ENCODE results near the gene FEM1B.

The FEM1B gene

DNA sequence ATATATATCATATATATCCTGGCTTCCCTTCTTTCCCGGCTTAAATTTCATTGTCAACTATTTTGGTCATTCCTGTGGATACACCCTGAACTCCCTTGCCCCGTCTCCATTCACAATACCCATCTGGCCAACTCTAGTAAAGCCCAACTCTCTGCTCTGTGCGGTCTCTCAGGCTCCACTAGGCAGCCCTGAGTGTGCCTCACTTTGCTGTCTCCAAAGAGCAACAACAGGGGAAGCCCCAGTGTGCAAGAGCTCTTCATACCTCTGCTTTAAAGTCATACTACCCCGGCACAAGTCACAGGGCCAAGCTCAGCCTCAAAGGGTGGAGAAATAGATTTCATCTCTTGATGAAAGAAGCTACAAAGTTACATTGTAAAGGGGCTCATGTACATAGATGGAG, 18.9 kb upstream of the FEM1B start:
- no peak for DNase-seq (ENCODE audit: low read depth in 2 of 2, low spot score in 1 of 2)

DNA sequence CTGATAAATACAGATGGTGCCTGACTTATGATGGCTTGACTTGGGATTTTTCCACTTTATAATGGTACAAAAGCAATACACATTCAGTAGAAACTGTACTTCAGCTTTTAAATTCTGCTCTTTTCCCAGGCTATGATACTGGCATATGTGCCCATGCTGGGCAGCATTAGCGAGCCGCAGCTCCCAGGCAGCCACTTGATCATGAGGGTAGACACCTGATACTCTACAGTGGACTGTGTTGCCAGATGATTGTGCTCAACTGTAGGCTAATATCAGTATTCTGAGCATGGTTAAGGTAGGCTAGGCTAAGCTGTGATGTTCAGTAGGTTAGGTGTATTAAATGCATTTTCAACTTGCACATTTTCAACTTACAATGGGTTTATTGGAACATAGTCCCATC, 17.7 kb upstream of the FEM1B start:
- DNase-seq (ENCODE audit: low read depth in 2 of 2, low spot score in 1 of 2) = no peak

DNA sequence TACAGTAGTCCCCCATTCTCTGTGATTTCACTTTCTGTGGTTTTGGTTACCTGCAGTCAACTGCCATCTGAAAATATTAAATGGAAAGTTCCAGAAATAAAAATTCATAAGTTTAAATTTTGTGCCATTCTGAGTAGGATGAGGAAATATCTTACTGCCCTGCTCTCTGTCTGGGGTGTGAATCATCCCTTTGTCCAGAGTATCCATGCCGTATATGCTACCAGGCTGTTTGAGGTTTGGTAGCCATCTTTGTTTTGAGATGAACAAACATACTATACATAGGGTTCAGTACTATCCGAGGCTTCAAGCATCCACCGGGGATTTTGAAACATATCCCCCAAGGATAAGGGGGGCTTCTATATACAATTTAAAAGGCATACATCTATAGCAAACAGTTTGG, 16.3 kb upstream of the FEM1B start:
- no peak for DNase-seq (ENCODE audit: low read depth in 2 of 2, low spot score in 1 of 2)

DNA sequence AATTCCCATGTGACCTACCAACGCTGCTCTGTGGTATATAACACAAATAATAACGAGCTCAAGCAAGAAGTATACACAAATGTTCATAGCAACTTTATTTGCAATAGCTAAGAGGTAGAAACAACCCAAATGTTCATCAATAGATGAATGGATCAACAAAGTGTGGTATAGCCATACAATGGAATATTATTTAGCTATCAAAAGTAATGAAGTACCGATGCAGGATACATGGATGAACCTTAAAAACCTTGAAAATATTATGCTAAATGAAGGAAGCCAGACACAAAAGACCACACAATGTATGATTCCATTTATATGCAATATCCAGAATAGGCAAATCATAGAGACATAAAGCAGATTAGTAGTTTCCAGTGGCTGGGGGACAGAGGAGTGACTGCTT, 15.6 kb upstream of the FEM1B start:
- no peak for DNase-seq (ENCODE audit: low read depth in 2 of 2, low spot score in 1 of 2)

GRCh38 chr15:68262514-68263356, 14.8 kb upstream of the FEM1B start:
- no peak for DNase-seq (ENCODE audit: low read depth in 2 of 2, low spot score in 1 of 2)

DNA sequence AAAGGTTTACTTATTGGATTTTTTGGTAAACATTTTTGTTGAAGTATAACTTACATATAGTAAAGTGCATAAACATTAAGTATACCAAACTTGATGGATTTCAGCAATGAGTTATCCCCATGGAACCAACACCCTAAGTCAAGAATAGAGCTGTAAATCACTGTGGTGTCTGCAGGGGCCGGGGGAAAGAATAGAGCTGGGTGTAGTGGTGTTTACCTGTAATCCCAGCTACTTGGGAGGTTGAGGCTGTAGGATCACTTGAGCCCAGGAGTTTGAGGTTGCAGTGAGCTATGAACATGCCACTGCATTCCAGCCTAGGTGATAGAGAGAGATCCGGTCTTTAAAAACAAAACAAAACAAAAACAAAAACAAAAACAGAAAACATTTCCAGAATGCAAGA, 13.3 kb upstream of the FEM1B start:
- no peak for DNase-seq (ENCODE audit: low read depth in 2 of 2, low spot score in 1 of 2)

DNA sequence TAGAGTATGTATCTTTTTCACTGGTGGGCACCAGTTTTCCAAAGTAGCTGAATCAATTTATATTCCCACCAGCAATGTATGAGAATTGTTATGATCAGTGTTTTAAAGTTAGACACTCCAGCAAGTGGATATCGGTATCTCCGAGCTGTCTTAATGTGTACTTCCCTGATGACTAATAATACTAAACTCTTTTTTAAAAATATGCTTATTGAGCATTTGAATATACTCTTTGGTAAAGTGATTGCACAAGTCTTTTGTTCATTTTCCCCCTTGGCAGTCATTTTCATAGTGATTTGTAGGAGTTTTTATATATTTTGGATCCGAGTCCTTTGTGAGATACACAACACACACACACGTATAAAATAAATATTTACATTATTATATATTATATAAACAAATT, 12.5 kb upstream of the FEM1B start:
- DNase-seq (ENCODE audit: low read depth in 2 of 2, low spot score in 1 of 2) = no peak

- DNase-seq (ENCODE audit: low read depth in 2 of 2, low spot score in 1 of 2) = no peak
These were observed 11.9 kb upstream of the FEM1B start for GRCh38 chr15:68265674-68266073.

DNA sequence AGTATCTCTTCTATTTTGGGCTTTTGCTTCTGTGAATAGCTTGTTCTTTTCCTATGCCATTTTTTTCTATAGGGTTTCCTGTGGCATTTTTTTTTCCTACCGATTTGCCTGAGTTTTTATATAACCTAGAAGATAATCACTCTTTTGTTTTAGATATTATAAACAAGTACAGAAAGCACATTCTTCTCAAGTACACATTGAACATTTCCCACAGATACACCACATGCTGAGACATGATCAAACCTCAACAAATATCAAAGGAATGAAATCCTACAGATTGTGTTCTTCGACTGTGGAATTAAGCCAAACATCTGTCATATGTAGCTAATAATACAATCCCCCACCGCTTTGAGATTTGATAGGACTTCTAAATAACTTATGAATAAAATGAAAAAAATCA, 9.1 kb upstream of the FEM1B start:
- DNase-seq (ENCODE audit: low read depth in 2 of 2, low spot score in 1 of 2) = no peak

DNA sequence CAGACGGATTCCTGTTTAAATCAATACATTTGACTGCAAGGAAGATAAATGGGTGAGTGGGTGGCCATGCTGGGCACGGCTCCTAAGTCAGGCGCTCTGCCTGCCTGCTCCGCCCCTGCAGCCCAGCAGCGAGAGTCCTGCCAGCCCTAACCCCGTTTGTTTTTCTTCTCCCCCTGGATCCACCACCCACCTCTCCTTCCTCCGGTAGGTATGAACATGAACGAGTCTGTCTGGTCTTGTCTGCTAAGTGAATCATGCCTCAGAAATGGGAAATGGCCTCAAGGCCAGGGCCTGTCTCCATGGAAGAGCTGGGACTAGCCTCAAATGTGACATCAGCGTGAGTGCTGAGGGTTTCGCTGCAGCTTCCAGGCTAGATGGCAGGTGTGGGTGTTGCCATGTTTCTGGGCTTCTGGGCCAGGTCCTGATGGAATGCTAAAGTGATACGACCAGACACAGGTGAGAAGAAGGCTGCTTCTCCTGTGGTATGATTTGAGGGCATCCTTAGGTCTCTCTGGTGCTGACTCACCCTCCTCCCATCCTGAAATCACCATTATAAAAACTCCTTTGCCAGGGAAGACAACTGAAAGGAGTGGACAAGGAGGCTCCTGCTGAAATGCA, 5.6 kb upstream of the FEM1B start:
- no peak for DNase-seq (ENCODE audit: low read depth in 2 of 2, low spot score in 1 of 2)

- DNase-seq (ENCODE audit: low read depth in 2 of 2, low spot score in 1 of 2) = no peak
These were observed 4.7 kb upstream of the FEM1B start for GRCh38 chr15:68272721-68273271.

DNA sequence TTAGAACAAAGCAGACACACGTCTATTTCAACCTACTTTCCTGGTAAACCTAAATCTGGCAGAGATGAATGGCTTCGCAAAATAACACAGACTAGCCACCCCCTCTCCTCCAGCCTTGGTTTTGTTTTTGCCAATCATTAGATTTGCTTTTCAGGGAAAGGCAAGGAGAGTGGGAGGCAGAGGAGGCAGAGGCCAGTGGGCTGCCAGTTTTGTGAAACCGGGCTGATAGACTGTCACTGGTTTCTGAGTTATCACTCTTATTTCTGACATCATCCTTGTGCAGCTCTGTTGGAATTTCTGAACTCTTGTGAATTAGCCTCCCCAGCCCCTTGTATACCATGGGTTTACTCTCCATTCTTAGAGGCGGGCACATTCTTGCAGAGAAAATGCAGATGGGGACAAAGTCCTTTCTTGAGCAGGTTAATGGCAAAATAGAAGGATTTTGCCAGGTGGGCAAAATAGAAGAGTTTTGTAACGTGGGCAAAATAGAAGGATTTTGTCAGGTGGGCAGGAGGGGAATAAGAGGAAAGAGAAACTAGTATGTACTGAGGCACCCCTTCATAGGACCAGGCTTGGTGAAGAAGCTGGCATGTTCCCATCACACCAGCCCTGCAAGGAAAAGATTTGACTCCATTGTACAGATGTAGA, 3.2 kb upstream of the FEM1B start:
- no peak for DNase-seq (ENCODE audit: low read depth in 2 of 2, low spot score in 1 of 2)

DNA sequence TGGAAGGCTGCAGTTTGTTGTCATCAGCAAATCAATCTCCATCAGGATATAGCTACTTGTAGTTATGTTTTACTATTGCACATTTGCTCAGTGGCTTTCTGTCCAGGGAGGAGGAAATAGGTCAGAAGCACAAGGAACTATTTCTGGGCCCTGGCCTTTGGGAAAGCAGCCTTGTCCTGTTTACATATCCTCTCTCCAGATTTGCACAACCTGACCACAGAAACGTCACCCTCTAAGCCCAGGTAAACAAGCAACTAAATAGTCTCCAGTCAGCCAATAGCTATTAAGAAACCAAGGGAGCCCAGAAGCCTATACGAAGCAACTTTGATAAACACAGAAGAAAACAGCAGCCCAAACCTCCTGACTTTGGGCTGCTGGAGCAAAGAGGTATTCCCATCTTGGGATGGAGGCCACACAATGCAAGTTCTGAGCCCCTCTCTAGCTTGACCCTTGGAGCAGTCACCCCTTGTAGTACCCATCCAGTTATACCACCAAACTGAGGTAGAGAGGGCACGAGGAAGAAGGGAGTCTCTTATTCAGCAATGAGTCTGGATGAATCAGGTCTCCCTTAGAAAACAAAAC, 2.3 kb upstream of the FEM1B start:
- no peak for DNase-seq (ENCODE audit: low read depth in 2 of 2, low spot score in 1 of 2)

- DNase-seq (ENCODE audit: low read depth in 2 of 2, low spot score in 1 of 2) = no peak
These were observed 877 bp upstream of the FEM1B start for GRCh38 chr15:68276668-68277067.

DNA sequence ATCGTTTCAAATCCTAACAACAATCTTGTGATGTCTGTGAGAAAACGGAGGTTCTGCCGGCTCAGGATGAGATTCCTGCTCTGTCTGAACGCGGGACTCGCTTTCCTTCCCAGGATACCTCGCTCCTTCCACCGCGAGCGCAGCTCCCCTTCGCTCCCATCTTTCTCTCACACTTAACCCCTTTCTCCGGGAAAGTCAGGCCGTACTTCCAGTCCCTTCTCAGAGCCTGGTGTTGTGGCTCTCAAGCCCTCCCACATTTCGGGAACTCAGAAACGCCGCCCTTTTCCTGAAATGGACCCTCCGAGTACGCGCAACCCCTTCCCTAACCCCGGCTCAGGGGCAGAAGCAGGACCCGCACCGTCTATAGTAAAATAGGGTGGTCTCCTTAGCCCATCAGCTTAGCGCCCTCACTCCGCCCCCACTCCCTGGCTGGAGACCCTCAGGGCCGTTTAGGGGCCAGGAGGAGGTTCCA, 378 bp upstream of the FEM1B start:
- no peak for DNase-seq (ENCODE audit: low read depth in 2 of 2, low spot score in 1 of 2)

DNA sequence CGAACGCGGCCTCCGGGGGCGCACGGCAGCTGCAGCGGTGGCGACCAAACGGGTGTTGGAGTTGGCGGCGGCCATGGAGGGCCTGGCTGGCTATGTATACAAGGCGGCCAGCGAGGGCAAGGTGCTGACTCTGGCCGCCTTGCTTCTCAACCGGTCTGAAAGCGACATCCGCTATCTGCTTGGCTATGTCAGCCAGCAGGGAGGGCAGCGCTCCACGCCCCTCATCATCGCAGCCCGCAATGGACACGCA, 725 bp downstream of the FEM1B start:
- DNase-seq (ENCODE audit: low read depth in 2 of 2, low spot score in 1 of 2) = no peak

DNA sequence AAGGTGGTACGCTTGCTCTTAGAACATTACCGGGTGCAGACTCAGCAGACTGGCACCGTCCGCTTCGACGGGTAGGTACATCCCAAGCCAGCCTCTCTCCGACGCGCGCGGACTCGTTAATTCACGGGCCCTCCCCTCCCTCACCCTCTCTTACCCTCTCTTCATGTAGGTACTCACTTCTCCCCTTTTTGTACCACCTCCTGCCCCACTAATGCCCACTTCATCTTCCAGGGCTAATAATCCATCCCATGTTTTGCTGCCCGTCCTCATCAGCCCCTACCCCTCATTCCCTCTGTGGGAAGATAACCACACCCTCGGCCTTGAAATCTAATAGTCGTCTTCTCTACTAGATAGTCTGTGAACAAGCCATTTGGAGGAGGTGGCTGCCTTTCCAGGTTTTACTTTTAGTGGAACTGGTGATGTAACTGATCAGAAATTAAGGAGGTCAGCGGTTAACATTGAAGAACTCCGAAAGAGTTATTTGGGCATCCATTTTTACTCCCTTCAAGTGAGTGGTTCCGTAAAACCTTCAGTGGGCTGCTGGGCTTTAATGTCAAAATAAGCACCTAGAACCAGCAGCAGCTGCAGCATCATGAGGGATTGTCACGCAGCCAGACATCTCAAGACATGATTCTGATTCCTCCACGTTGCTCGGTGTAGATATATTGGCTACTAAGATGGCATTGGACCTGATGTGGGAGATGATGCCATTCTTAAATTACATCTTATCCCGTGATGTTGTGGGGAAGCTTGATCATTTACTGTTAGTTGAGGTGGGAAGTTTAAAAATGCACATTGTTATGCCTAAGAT, 1.3 kb downstream of the FEM1B start:
- no peak for DNase-seq (ENCODE audit: low read depth in 2 of 2, low spot score in 1 of 2)

DNA sequence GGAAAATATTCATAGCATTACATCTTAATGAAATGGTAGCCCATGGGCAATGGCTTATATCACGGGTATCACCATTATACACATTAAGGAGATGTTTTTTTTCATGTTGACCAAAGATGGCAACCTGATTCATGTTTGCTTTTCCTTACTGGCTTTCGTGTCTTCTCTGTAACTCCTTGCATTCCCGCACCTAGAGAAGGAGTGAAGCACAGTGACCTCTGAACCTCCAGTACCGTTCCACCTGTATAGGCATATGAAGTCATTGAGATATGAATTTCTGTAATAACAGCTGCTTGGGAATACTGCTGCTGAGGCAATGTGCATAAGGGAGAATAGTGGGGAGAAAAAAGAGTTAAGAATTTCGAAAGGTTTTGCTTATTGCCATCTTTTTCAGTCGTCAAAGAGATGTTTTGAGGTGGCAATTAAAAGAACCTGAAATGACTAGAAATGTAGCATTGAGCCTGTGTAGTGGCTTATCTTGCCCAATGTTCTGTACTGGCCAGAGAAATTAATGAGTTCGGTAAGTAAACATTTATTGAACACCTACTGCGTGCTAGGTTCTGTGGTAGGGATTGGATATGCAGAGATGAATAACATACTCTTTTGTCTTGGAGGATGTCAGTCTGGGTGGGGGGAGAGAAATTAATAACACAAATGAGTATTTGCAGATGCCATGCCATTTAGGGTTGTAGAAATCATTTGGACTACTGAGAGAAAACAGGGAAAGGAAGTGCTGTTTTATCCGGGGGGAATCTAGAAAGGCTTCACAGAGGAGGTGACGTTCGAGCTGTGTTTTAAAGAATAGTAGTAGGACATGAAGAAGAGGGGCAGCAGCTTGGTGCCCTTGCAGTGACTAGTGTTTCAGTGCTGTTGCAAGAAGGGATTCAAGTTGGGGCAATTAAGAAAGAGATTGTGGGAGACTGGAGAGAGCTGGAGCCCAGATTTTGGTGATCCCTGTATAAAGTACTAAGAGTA, 2.5 kb downstream of the FEM1B start:
- no peak for DNase-seq (ENCODE audit: low read depth in 2 of 2, low spot score in 1 of 2)

- DNase-seq (ENCODE audit: low read depth in 2 of 2, low spot score in 1 of 2) = no peak
These were observed 3.5 kb downstream of the FEM1B start for GRCh38 chr15:68281008-68281407.

GRCh38 chr15:68283401-68283800, 5.9 kb downstream of the FEM1B start:
- DNase-seq (ENCODE audit: low read depth in 2 of 2, low spot score in 1 of 2) = no peak
